Fibroblast of skin of right biceps (primary cell): ENCODE results near the gene PRKAR1B.

Source experiments
- DNase-seq: peaks from one replicate; pipeline ENCODE4 v3.0.0-alpha.2; 2013

Gene PRKAR1B

GRCh38 chr7:503575-504111 is 223.4 kb downstream of the PRKAR1B start:
- DNase-seq, result no peak

GRCh38 chr7:502296-502695 is 224.8 kb downstream of the PRKAR1B start:
- DNase-seq, result no peak

GRCh38 chr7:501526-501925 is 225.6 kb downstream of the PRKAR1B start:
- DNase-seq, result no peak

- DNase-seq, result no peak
These were observed 226.3 kb downstream of the PRKAR1B start for GRCh38 chr7:500521-501420.

GRCh38 chr7:499853-500485 is 227.1 kb downstream of the PRKAR1B start:
- DNase-seq, result no peak
